ENCODE results near the gene TMEM255B. TPM values are rescaled to one million over a fixed set of nuclear protein-coding genes. Genes with fewer than 3 reads are reported as not detected.

The TMEM255B gene
- total RNA-seq, 1 donor from 2014 or later: 2.0 TPM

- H3K9me3 Mint-ChIP-seq: no peaks in the 10 kb centered on the region
- H3K27me3 Mint-ChIP-seq: no peaks in the 10 kb centered on the region
- H3K27ac Mint-ChIP-seq: no peak overlapping the region
- DNase-seq: no peak
- H3K4me3 Mint-ChIP-seq: no peak overlapping the region
- intact Hi-C loops (cut with micrococcal nuclease): no loop called here
- no peaks in the 10 kb centered on the region for H3K4me1 Mint-ChIP-seq
- no peaks in the 10 kb centered on the region for H3K36me3 Mint-ChIP-seq (ENCODE audit: low read depth)
Observed at GRCh38 chr13:113798200-113798811, 39.3 kb downstream of the TMEM255B start.

GRCh38 chr13:113800576-113800926 lies 41.5 kb downstream of the TMEM255B start:
- DNase-seq: no peak
- Mint-ChIP-seq H3K36me3 (ENCODE audit: low read depth) (no peaks in the 10 kb centered on the region), H3K4me1 (no peaks in the 10 kb centered on the region), H3K27me3 (no peaks in the 10 kb centered on the region), H3K4me3 (no peak overlapping the region), H3K9me3 (no peaks in the 10 kb centered on the region), H3K27ac (no peak overlapping the region)
- intact Hi-C loops (cut with micrococcal nuclease): no loop called here

GRCh38 chr13:113801289-113801961 lies 42.4 kb downstream of the TMEM255B start:
- Mint-ChIP-seq H3K36me3 (ENCODE audit: low read depth) (no peaks in the 10 kb centered on the region), H3K27me3 (no peaks in the 10 kb centered on the region), H3K4me1 (no peaks in the 10 kb centered on the region), H3K27ac (no peak overlapping the region), H3K9me3 (no peaks in the 10 kb centered on the region), H3K4me3 (no peak overlapping the region)
- DNase-seq: no peak
- intact Hi-C loops (cut with micrococcal nuclease): no loop called here

GRCh38 chr13:113802090-113802531 lies 43.1 kb downstream of the TMEM255B start:
- Mint-ChIP-seq H3K36me3 (ENCODE audit: low read depth) (no peaks in the 10 kb centered on the region), H3K4me3 (no peak overlapping the region), H3K4me1 (no peaks in the 10 kb centered on the region), H3K9me3 (no peaks in the 10 kb centered on the region), H3K27ac (no peak overlapping the region), H3K27me3 (no peaks in the 10 kb centered on the region)
- DNase-seq: no peak
- intact Hi-C loops (cut with micrococcal nuclease): no loop called here

- H3K4me3 Mint-ChIP-seq: no peak overlapping the region
Observed at GRCh38 chr13:113802761-113803160, 43.7 kb downstream of the TMEM255B start.

GRCh38 chr13:113803409-113804016 lies 44.5 kb downstream of the TMEM255B start:
- DNase-seq: no peak
- Mint-ChIP-seq H3K9me3 (peaks cover 4% of the 10 kb centered on the region), H3K27me3 (no peaks in the 10 kb centered on the region), H3K36me3 (ENCODE audit: low read depth) (peaks cover 2% of the 10 kb centered on the region), H3K27ac (no peak overlapping the region), H3K4me1 (no peaks in the 10 kb centered on the region), H3K4me3 (no peak overlapping the region)
- intact Hi-C loops (cut with micrococcal nuclease): no loop called here

More at GRCh38 chr13:113802761-113803160, 43.7 kb downstream of the TMEM255B start:
- Mint-ChIP-seq H3K27me3 (no peaks in the 10 kb centered on the region), H3K27ac (no peak overlapping the region), H3K36me3 (ENCODE audit: low read depth) (no peaks in the 10 kb centered on the region), H3K9me3 (peaks cover under 1% of the 10 kb centered on the region), H3K4me1 (no peaks in the 10 kb centered on the region)
- intact Hi-C loops (cut with micrococcal nuclease): no loop called here
- DNase-seq: no peak

GRCh38 chr13:113804017-113804702 lies 45.1 kb downstream of the TMEM255B start:
- no peaks in the 10 kb centered on the region for H3K4me1 Mint-ChIP-seq
- peaks cover 2% of the 10 kb centered on the region for H3K36me3 Mint-ChIP-seq (ENCODE audit: low read depth)
- H3K9me3 Mint-ChIP-seq: peaks cover 4% of the 10 kb centered on the region
- no peak overlapping the region for H3K27ac Mint-ChIP-seq
- H3K27me3 Mint-ChIP-seq: no peaks in the 10 kb centered on the region
- no peak overlapping the region for H3K4me3 Mint-ChIP-seq
- intact Hi-C loops (cut with micrococcal nuclease): no loop called here
- no peak for DNase-seq

GRCh38 chr13:113804703-113805430 lies 45.8 kb downstream of the TMEM255B start:
- H3K4me3 Mint-ChIP-seq: no peak overlapping the region
- H3K27me3 Mint-ChIP-seq: no peaks in the 10 kb centered on the region
- H3K36me3 Mint-ChIP-seq (ENCODE audit: low read depth): peaks cover 2% of the 10 kb centered on the region

GRCh38 chr13:113805431-113806103 lies 46.5 kb downstream of the TMEM255B start:
- intact Hi-C loops (cut with micrococcal nuclease): no loop called here
- no peaks in the 10 kb centered on the region for H3K27me3 Mint-ChIP-seq
- H3K4me1 Mint-ChIP-seq: no peaks in the 10 kb centered on the region
- H3K27ac Mint-ChIP-seq: no peak overlapping the region
- H3K36me3 Mint-ChIP-seq (ENCODE audit: low read depth): peaks cover 2% of the 10 kb centered on the region
- H3K9me3 Mint-ChIP-seq: peaks cover 8% of the 10 kb centered on the region
- H3K4me3 Mint-ChIP-seq: no peak overlapping the region
- DNase-seq: no peak

More at GRCh38 chr13:113804703-113805430, 45.8 kb downstream of the TMEM255B start:
- DNase-seq: no peak
- intact Hi-C loops (cut with micrococcal nuclease): no loop called here
- H3K4me1 Mint-ChIP-seq: no peaks in the 10 kb centered on the region
- no peak overlapping the region for H3K27ac Mint-ChIP-seq
- peaks cover 4% of the 10 kb centered on the region for H3K9me3 Mint-ChIP-seq

GRCh38 chr13:113806104-113806471 lies 47.1 kb downstream of the TMEM255B start:
- intact Hi-C loops (cut with micrococcal nuclease): no loop called here
- Mint-ChIP-seq H3K9me3 (peaks cover 8% of the 10 kb centered on the region), H3K36me3 (ENCODE audit: low read depth) (peaks cover 2% of the 10 kb centered on the region), H3K4me3 (no peak overlapping the region), H3K27ac (no peak overlapping the region), H3K27me3 (no peaks in the 10 kb centered on the region), H3K4me1 (no peaks in the 10 kb centered on the region)
- no peak for DNase-seq

- intact Hi-C loops (cut with micrococcal nuclease): no loop called here
Observed at GRCh38 chr13:113806526-113806925, 47.5 kb downstream of the TMEM255B start.

GRCh38 chr13:113808058-113808834 lies 49.2 kb downstream of the TMEM255B start:
- intact Hi-C loops (cut with micrococcal nuclease): no loop called here
- DNase-seq: no peak
- H3K9me3 Mint-ChIP-seq: peaks cover 8% of the 10 kb centered on the region
- H3K27me3 Mint-ChIP-seq: no peaks in the 10 kb centered on the region
- no peaks in the 10 kb centered on the region for H3K4me1 Mint-ChIP-seq
- peak overlapping the region; percentile 29 for H3K27ac Mint-ChIP-seq
- H3K4me3 Mint-ChIP-seq: no peak overlapping the region
- peaks cover 2% of the 10 kb centered on the region for H3K36me3 Mint-ChIP-seq (ENCODE audit: low read depth)

More at GRCh38 chr13:113806526-113806925, 47.5 kb downstream of the TMEM255B start:
- Mint-ChIP-seq H3K27ac (no peak overlapping the region), H3K9me3 (peaks cover 8% of the 10 kb centered on the region), H3K36me3 (ENCODE audit: low read depth) (peaks cover 2% of the 10 kb centered on the region), H3K4me3 (no peak overlapping the region), H3K4me1 (no peaks in the 10 kb centered on the region), H3K27me3 (no peaks in the 10 kb centered on the region)
- no peak for DNase-seq

Measured in activated CD4-positive, alpha-beta T cell treated with anti-CD3 and anti-CD28 coated beads, Interleukin-2, amount 10 ng/mL, durations not matched to agents 24 days and 14 days (primary cell).